ENCODE measurements around the gene FGF11. TPM values are rescaled to one million over a fixed set of nuclear protein-coding genes. Genes with fewer than 3 reads are reported as not detected.

The FGF11 gene
- polyA plus RNA-seq, 3 donors, result 2.2 TPM; not detected in 2

DNA sequence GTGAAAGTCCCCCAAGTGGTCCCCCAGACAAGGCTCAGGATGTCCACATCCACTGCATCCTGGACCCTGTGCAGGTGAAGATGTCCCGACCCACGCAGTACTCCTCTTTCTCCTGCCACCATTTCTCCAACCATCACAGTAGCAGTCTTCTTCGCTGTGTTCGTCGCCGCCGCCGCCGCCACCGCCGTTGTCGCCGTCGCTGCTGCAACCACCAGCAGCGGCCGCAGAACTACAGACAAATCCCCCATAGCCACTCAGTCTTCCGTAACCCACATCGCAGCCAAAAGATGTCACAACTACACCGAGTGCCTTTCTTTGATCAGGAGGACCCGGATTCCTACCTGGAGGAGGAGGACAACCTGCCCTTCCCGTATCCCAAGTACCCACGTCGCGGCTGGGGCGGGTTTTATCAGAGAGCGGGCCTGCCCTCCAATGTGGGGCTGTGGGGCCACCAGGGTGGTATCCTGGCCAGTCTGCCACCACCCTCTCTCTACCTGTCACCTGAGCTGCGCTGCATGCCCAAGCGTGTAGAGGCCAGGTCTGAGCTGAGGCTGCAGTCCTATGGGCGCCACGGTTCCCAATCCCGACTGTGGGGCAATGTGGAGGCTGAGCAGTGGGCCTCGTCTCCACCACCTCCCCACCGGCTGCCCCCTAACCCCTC is 13.0 kb upstream of the FGF11 start:
- intact Hi-C loops (cut with micrococcal nuclease), result no loop called here
- no peak for DNase-seq

DNA sequence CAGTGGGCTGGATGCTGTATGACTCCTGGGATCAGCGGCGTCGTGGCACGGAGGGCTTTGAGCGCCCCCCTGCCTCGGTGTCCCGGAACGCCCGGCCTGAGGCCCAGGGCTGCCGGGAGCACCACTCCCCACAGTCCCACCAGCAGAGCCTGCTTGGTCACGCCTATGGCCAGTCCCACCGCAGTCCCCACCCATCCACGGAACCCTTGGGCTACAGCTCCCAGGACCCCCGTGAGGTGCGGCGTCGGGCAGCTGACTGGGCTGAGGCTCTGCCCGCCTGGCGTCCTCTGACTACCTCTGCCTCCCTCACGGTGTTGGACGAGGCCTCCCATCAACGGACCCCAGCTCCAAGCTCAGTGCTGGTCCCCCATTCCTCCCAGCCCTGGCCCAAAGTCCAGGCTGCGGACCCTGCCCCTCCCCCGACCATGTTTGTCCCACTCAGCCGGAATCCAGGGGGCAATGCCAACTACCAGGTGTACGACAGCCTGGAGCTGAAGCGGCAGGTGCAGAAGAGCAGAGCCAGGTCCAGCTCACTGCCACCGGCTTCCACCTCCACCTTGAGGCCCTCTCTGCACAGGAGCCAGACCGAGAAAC is 12.3 kb upstream of the FGF11 start:
- no peak for DNase-seq
- no peaks in the 10 kb centered on the region for H3K4me1 Mint-ChIP-seq
- no peaks in the 10 kb centered on the region for H3K27me3 ChIP-seq (ENCODE audit: control insufficient read depth in 2 of 2, insufficient read depth in 2 of 2, low read length in 2 of 2)
- no peaks in the 10 kb centered on the region for H3K79me2 ChIP-seq (ENCODE audit: insufficient read depth, low read length)
- TF ChIP-seq, protein P1, sequence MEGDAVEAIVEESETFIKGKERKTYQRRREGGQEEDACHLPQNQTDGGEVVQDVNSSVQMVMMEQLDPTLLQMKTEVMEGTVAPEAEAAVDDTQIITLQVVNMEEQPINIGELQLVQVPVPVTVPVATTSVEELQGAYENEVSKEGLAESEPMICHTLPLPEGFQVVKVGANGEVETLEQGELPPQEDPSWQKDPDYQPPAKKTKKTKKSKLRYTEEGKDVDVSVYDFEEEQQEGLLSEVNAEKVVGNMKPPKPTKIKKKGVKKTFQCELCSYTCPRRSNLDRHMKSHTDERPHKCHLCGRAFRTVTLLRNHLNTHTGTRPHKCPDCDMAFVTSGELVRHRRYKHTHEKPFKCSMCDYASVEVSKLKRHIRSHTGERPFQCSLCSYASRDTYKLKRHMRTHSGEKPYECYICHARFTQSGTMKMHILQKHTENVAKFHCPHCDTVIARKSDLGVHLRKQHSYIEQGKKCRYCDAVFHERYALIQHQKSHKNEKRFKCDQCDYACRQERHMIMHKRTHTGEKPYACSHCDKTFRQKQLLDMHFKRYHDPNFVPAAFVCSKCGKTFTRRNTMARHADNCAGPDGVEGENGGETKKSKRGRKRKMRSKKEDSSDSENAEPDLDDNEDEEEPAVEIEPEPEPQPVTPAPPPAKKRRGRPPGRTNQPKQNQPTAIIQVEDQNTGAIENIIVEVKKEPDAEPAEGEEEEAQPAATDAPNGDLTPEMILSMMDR (IDR thresholded peaks at IDR 0.05), result no peak
- no peak overlapping the region for H3K4me3 Mint-ChIP-seq
- no peaks in the 10 kb centered on the region for H3K4me1 ChIP-seq (ENCODE audit: control insufficient read depth in 1 of 2, insufficient read depth in 2 of 2, low read length in 2 of 2)
- no peak overlapping the region for H2AFZ ChIP-seq (ENCODE audit: insufficient read depth, low read depth, low read length, poor library complexity, severe bottlenecking)
- H3K27ac Mint-ChIP-seq, result peak overlapping the region in 1 of 7 donors; percentile 71
- H3K36me3 Mint-ChIP-seq, result no peaks in the 10 kb centered on the region
- WGBS (ENCODE audit: insufficient coverage), result 95% methylated on average over 21 of the region's 29 CpGs
- H3K4me3 ChIP-seq (replicated peaks in 1 of 3; ENCODE audit: low read depth in 2 of 3, low read length in 3 of 3), result no peak overlapping the region
- H3K4me2 ChIP-seq (replicated peaks; ENCODE audit: extremely low read depth, low read length, poor library complexity, severe bottlenecking), result no peak overlapping the region
- no peaks in the 10 kb centered on the region for H3K9me3 ChIP-seq (replicated peaks in 1 of 2; ENCODE audit: control insufficient read depth in 1 of 2, insufficient read depth in 1 of 2, low read length in 2 of 2)
- intact Hi-C loops (cut with micrococcal nuclease), result no loop called here
- no peaks in the 10 kb centered on the region for H3K9me3 Mint-ChIP-seq
- no peaks in the 10 kb centered on the region for H3K36me3 ChIP-seq (replicated peaks in 1 of 2; ENCODE audit: control insufficient read depth in 1 of 2, insufficient read depth in 2 of 2, low read length in 2 of 2)
- no peak overlapping the region for H3K9ac ChIP-seq (ENCODE audit: insufficient read depth, low read length, poor library complexity, severe bottlenecking)
- no peaks in the 10 kb centered on the region for H4K20me1 ChIP-seq (ENCODE audit: insufficient read depth, low read length)
- peaks cover 0 to 4% (median 2%) of the 10 kb centered on the region in 3 donors for H3K27me3 Mint-ChIP-seq (ENCODE audit: low read depth in 3 of 3)
- no peak overlapping the region for H3K27ac ChIP-seq (ENCODE audit: low read depth in 1 of 2, low read length in 2 of 2)

More for the DNA sequence above, 13.0 kb upstream of the FGF11 start:
- Mint-ChIP-seq H3K9me3 (no peaks in the 10 kb centered on the region), H3K36me3 (no peaks in the 10 kb centered on the region), H3K4me1 (no peaks in the 10 kb centered on the region), H3K27ac (no peak overlapping the region), H3K27me3 (ENCODE audit: low read depth in 3 of 3) (peaks cover 0 to 5% (median 2%) of the 10 kb centered on the region in 3 donors), H3K4me3 (no peak overlapping the region)
- Histone ChIP-seq H3K27me3 (ENCODE audit: control insufficient read depth in 2 of 2, insufficient read depth in 2 of 2, low read length in 2 of 2) (no peaks in the 10 kb centered on the region), H3K79me2 (ENCODE audit: insufficient read depth, low read length) (no peaks in the 10 kb centered on the region), H3K9me3 (replicated peaks in 1 of 2; ENCODE audit: control insufficient read depth in 1 of 2, insufficient read depth in 1 of 2, low read length in 2 of 2) (no peaks in the 10 kb centered on the region), H3K4me3 (replicated peaks in 1 of 3; ENCODE audit: low read depth in 2 of 3, low read length in 3 of 3) (no peak overlapping the region), H3K4me1 (ENCODE audit: control insufficient read depth in 1 of 2, insufficient read depth in 2 of 2, low read length in 2 of 2) (no peaks in the 10 kb centered on the region), H2AFZ (ENCODE audit: insufficient read depth, low read depth, low read length, poor library complexity, severe bottlenecking) (no peak overlapping the region), H4K20me1 (ENCODE audit: insufficient read depth, low read length) (no peaks in the 10 kb centered on the region), H3K4me2 (replicated peaks; ENCODE audit: extremely low read depth, low read length, poor library complexity, severe bottlenecking) (no peak overlapping the region), H3K36me3 (replicated peaks in 1 of 2; ENCODE audit: control insufficient read depth in 1 of 2, insufficient read depth in 2 of 2, low read length in 2 of 2) (no peaks in the 10 kb centered on the region), H3K9ac (ENCODE audit: insufficient read depth, low read length, poor library complexity, severe bottlenecking) (no peak overlapping the region), H3K27ac (ENCODE audit: low read depth in 1 of 2, low read length in 2 of 2) (no peak overlapping the region)
- 97% methylated on average over 26 of the region's 33 CpGs for WGBS (ENCODE audit: insufficient coverage)
- TF ChIP-seq, protein P1 (IDR thresholded peaks at IDR 0.05), result no peak

Data from CD14-positive monocyte (primary cell).